ENCODE measurements around the gene C3orf20. TPM values are rescaled to one million over a fixed set of nuclear protein-coding genes. Genes with fewer than 3 reads are reported as not detected.

The C3orf20 gene
- total RNA-seq, 3 donors from 2014 or later: 0.08 to 0.14 TPM; not detected in 1

GRCh38 chr3:14816359-14816758 lies 141.4 kb downstream of the C3orf20 start:
- Mint-ChIP-seq H3K4me3 (no peak overlapping the region), H3K9me3 (no peaks in the 10 kb centered on the region), H3K27me3 (ENCODE audit: low read depth) (peaks cover 52% of the 10 kb centered on the region), H3K4me1 (ENCODE audit: low read depth) (peaks cover 3% of the 10 kb centered on the region), H3K36me3 (ENCODE audit: insufficient read depth) (no peaks in the 10 kb centered on the region)
- ATAC-seq (no peak), DNase-seq (no peak)

DNA sequence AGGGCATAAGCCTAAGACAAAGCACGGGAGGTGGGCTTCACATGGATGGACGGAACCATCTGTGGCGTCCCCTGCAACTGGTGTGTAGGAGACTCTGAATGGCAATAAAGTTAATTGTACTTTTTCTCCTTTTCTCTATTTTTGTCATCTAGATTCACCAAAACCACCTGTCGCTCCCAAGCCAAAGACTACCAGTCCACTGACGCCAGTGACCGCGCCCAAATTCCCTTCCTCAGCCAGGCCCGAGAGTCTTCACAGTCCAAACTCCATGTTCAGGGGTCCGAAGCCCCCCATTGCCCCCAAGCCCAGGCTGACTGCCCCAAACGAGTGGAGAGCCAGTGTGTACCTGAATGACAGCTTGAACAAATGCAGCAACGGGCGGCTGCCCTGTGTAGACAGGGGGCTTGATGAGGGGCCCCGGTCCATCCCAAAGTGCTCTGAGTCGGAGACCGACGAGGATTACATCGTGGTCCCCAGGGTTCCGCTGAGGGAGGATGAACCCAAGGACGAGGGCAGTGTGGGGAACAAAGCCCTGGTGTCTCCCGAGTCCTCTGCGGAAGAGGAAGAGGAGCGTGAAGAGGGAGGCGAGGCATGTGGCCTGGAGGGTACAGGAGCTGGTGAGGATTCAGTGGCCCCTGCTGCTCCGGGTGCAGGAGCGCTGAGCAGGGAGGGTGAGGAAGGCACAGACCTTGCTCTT lies 144.0 kb downstream of the C3orf20 start, which contains the start of gene FGD5:
Gene FGD5 (plus strand): TSS at position 159 of the 697 bp plus-strand sequence. CDS start 110 bp downstream, at position 269.
- ATAC-seq: no peak
- no peaks in the 10 kb centered on the region for H3K36me3 Mint-ChIP-seq (ENCODE audit: insufficient read depth)
- H3K4me3 Mint-ChIP-seq: no peak within 1 kb of the TSS
- DNase-seq: no peak
- H3K27me3 Mint-ChIP-seq (ENCODE audit: low read depth): peaks cover 29% of the 10 kb centered on the region
- no peaks in the 10 kb centered on the region for H3K4me1 Mint-ChIP-seq (ENCODE audit: low read depth)
- no peaks in the 10 kb centered on the region for H3K9me3 Mint-ChIP-seq

- peaks cover 27% of the 10 kb centered on the region for H3K27me3 Mint-ChIP-seq (ENCODE audit: low read depth)
- ATAC-seq (no peak), DNase-seq (no peak)
- H3K4me3 Mint-ChIP-seq: no peak overlapping the region
- H3K4me1 Mint-ChIP-seq (ENCODE audit: low read depth): no peaks in the 10 kb centered on the region
- no peaks in the 10 kb centered on the region for H3K36me3 Mint-ChIP-seq (ENCODE audit: insufficient read depth)
- H3K9me3 Mint-ChIP-seq: no peaks in the 10 kb centered on the region
Observed at GRCh38 chr3:14819671-14820070, 144.7 kb downstream of the C3orf20 start.

DNA sequence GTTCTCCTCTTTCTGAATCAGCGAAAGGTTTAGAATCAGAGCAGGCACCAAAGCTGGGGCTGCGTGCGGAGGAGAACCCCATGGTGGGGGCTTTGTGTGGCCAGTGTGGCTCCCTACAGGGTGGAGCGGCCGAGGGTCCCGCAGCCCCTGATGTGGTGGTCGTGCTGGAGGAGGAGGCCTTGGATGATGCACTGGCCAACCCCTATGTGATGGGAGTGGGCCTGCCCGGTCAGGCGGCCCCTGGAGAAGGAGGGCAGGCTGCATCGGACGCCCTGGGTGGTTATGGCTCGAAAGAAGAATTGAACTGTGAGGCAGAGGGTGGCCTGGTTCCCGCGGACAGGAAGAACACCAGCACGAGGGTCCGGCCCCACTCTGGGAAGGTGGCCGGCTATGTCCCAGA lies 145.2 kb downstream of the C3orf20 start:
- DNase-seq (no peak), ATAC-seq (no peak)
- no peaks in the 10 kb centered on the region for H3K4me1 Mint-ChIP-seq (ENCODE audit: low read depth)
- peaks cover 22% of the 10 kb centered on the region for H3K27me3 Mint-ChIP-seq (ENCODE audit: low read depth)
- H3K4me3 Mint-ChIP-seq: no peak overlapping the region
- no peaks in the 10 kb centered on the region for H3K9me3 Mint-ChIP-seq
- no peaks in the 10 kb centered on the region for H3K36me3 Mint-ChIP-seq (ENCODE audit: insufficient read depth)

- Mint-ChIP-seq H3K36me3 (ENCODE audit: insufficient read depth) (no peaks in the 10 kb centered on the region), H3K27me3 (ENCODE audit: low read depth) (peaks cover 17% of the 10 kb centered on the region), H3K4me1 (ENCODE audit: low read depth) (no peaks in the 10 kb centered on the region), H3K4me3 (no peak overlapping the region), H3K9me3 (no peaks in the 10 kb centered on the region)
- ATAC-seq (no peak), DNase-seq (no peak)
Observed at GRCh38 chr3:14821151-14821550, 146.2 kb downstream of the C3orf20 start.

- DNase-seq: no peak
- Mint-ChIP-seq H3K27me3 (ENCODE audit: low read depth) (peaks cover 14% of the 10 kb centered on the region), H3K4me3 (no peak overlapping the region), H3K9me3 (no peaks in the 10 kb centered on the region), H3K4me1 (ENCODE audit: low read depth) (no peaks in the 10 kb centered on the region), H3K36me3 (ENCODE audit: insufficient read depth) (no peaks in the 10 kb centered on the region)
- no peak for ATAC-seq
Observed at GRCh38 chr3:14822134-14822533, 147.2 kb downstream of the C3orf20 start.

Other genes starting within 250 kb of the C3orf20 start
- not detected for gene GRIP2, start 134.8 kb upstream of the C3orf20 start, total RNA-seq
- 10 to 100 TPM; 13.7 to 18.2 (median 15.4) TPM for gene CCDC174, start 23.4 kb upstream of the C3orf20 start, total RNA-seq
- under 1 TPM in 2 of 3 donors, not detected in 1; 0.13 to 0.25 TPM for gene FGD5, start 143.8 kb downstream of the C3orf20 start, total RNA-seq